H54 (cell line): ENCODE measurements around the gene ADGRA1.
"Not testable (repeated sequence)": the region's sequence is repeated elsewhere in the genome, so short reads cannot be mapped to it uniquely, and the experiment has no call there.

Source experiments
- DNase-seq: peaks from one replicate; pipeline ENCODE4 v3.0.0; 2011; ENCODE audit warnings: low spot score, mixed read lengths; ENCODE audit not compliant: insufficient read length
- FAIRE-seq: peaks from 3 replicates; lab custom pipeline; 2011; peaks lifted over from hg19 to GRCh38; lab: Jason Lieb, UNC
- POLR2A ChIP-seq: IDR thresholded peaks from 2 replicates; pipeline ENCODE4 v1.6.1; 2011; ENCODE audit warnings: low read depth, mild to moderate bottlenecking, low read length

The ADGRA1 gene

DNA sequence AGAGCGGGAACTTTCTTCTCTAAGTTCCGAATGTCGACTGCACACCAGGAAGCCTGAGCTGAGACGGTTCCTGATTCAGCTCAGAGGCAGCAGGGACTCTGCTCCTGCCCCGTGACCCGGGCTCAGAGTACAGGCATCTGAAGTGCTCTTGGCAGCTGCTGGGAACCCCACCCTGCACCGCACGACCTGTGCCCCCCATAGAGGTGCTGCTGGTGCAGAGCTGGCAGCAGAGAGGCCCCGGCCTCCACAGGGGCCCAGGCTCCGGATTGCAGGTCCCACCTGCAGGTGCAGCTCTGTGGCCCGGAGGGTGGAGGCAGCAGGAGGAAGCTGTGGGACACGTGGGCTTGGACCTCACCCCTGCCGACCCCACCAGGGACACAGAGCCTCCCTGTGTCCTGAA lies 39.5 kb upstream of the ADGRA1 start:
- DNase-seq (no peak), FAIRE-seq (no peak)
- no peak for TF ChIP-seq POLR2A

- no peak for FAIRE-seq
- DNase-seq, result no peak
- TF ChIP-seq POLR2A, result no peak
Observed at GRCh38 chr10:133048926-133049325, 38.8 kb upstream of the ADGRA1 start.

GRCh38 chr10:133049639-133050038 lies 38.1 kb upstream of the ADGRA1 start:
- TF ChIP-seq POLR2A, result no peak
- DNase-seq, result no peak

DNA sequence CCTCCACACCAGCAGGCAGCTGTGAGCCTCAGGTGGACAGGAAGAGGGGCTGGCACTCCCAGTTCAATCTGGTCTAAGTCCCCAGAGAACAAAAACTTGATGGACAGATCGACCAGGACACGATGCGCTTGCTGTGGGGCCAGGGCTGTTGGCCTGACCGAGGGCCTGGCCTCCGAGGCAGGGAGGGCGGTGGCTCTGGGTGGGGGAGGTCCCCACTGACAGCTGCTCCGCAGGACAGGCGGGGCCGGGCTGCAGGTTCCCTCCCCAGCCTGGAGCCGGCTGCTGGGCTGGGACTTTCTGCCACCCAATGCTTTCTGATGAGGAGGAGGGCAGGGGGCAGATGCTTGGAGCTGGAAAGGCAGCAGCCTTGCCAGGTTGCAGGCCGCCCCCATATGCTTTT lies 37.4 kb upstream of the ADGRA1 start:
- TF ChIP-seq POLR2A, result no peak
- FAIRE-seq, result no peak

More at GRCh38 chr10:133049639-133050038, 38.1 kb upstream of the ADGRA1 start:
- no peak for FAIRE-seq

GRCh38 chr10:133052076-133052475 lies 35.6 kb upstream of the ADGRA1 start:
- DNase-seq (no peak), FAIRE-seq (no peak)

More for the DNA sequence above, 37.4 kb upstream of the ADGRA1 start:
- DNase-seq, result no peak

DNA sequence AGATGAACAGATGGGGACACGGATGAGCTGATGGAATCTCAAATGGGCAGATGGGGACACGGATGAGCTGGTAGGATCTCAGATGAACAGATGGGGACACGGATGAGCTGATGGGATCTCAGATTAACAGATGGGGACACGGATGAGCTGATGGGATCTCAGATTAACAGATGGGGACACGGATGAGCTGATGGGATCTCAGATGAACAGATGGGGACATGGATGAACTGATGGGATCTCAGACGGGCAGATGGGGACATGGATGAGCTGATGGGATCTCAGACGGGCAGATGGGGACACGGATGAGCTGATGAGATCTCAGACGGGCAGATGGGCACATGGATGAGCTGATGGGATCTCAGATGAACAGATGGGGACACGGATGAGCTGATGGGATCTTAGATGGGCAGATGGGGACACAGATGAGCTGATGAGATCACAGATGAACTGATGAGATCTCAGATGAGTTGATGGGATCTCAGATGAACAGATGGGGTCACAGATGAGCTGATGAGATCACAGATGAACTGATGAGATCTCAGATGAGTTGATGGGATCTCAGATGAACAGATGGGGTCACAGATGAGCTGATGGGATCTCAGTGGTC lies 34.1 kb upstream of the ADGRA1 start:
- DNase-seq, FAIRE-seq: not testable (repeated sequence)

More at GRCh38 chr10:133052076-133052475, 35.6 kb upstream of the ADGRA1 start:
- no peak for TF ChIP-seq POLR2A

- no peak for TF ChIP-seq POLR2A
- FAIRE-seq (no peak), DNase-seq (no peak)
Observed at GRCh38 chr10:133055470-133055869, 32.3 kb upstream of the ADGRA1 start.

- no peak for DNase-seq
- no peak for FAIRE-seq
- TF ChIP-seq POLR2A, result no peak
Observed at GRCh38 chr10:133056001-133056400, 31.7 kb upstream of the ADGRA1 start.

DNA sequence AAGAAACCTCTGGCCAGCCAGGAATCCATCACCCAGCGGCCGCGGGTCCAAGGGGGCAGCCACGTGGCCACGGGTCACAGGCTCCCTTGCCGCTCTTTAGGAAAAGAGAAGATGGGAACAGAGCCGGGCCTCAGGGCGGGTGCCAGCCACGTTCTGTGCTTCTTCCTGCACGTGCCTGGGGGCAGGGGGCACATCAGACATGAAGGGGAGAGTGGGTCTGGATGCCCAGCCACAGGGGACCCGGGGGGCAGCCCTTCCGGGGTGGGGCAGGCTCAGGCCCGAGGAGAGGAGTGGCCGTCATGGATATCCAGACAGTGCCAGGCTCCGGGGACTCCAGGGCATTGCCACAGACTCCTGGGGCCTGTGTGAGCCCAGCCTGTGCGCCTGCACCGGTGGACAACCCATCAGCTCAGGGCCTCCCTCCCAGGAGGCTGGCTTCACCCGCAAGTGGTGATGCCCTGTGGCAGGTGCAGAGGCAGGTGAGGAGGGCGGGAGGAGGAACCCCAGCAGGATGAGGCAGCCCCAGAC lies 31.0 kb upstream of the ADGRA1 start:
- no peak for TF ChIP-seq POLR2A
- FAIRE-seq, result no peak
- DNase-seq, result no peak

DNA sequence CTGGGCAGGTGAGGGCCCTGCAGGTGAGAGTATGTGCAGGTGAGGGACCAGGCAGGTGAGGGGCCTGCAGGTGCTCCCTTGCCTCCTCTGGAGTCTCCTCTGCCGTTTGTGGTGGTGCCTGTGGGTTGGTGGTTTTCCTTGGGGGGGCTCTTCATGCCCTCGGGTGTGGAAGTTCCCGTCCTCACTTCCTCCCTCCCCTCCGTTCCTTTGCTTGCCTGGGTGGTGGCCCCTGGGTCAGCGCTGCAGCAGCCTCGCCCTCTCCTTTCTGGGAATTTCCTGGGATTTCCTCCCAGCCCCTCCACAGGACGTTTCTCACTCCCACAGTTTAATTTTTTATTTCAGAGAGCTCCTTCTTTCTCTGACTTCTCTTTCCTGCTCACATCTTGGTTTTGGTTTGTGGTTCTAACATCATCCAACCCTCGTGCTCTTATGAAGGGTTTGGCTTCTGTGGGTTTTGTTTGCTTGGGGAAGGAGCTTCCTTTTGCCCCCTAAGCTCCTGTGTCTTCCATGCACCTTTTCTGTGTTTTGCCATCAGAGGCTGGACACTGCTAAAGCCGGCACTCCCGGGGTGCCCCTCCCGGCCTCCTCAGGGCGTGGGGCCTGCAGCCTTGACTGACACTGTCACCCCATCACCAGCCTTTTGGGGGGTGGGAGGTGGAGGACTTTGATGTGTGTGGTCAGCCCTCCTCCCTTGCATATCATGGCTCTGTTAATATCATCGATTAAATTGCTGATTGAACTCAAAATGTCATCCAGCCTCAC lies 29.2 kb upstream of the ADGRA1 start:
- no peak for TF ChIP-seq POLR2A
- no peak for DNase-seq
- FAIRE-seq, result no peak

DNA sequence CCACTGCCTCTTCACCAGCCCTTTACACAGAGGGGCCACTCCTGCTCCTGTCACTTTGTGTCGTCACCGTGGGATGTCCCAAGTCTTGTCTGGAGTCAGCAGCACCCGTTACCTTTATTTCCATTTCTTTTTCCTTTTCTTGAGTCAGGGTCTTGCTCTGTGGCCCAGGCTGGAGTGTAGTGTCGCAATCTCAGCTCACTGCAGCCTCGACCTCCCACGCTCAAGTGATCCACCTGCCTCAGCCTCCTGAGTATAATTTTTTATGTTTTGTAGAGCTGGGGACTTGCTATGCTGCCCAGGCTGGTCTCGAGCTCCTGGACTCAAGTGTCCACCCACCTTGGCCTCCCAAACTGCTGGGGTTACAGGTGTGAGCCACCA lies 28.6 kb upstream of the ADGRA1 start:
- DNase-seq, result no peak
- no peak for FAIRE-seq
- no peak for TF ChIP-seq POLR2A

- no peak for TF ChIP-seq POLR2A
- no peak for FAIRE-seq
- no peak for DNase-seq
Observed at GRCh38 chr10:133059571-133059970, 28.2 kb upstream of the ADGRA1 start.

- FAIRE-seq (no peak), DNase-seq (no peak)
- TF ChIP-seq POLR2A, result no peak
Observed at GRCh38 chr10:133060022-133060421, 27.7 kb upstream of the ADGRA1 start.

GRCh38 chr10:133060466-133060865 lies 27.3 kb upstream of the ADGRA1 start:
- FAIRE-seq (no peak), DNase-seq (no peak)
- TF ChIP-seq POLR2A, result no peak

GRCh38 chr10:133060881-133061280 lies 26.8 kb upstream of the ADGRA1 start:
- TF ChIP-seq POLR2A, result no peak
- no peak for DNase-seq
- no peak for FAIRE-seq
